IPS DF 19.7 (cell line): ENCODE data around the gene CCL2.

Experiments used
- DNase-seq: peaks from one replicate; pipeline ENCODE4 v3.0.0-alpha.2; 2013; ENCODE audit warnings: low read depth, low spot score

Gene CCL2

GRCh38 chr17:34241062-34241461, 14.0 kb upstream of the CCL2 start:
- DNase-seq: no peak

GRCh38 chr17:34242587-34243363, 12.3 kb upstream of the CCL2 start:
- no peak for DNase-seq

- DNase-seq: no peak
Measured at GRCh38 chr17:34243364-34244320, 11.4 kb upstream of the CCL2 start.

- DNase-seq: no peak
Measured at GRCh38 chr17:34245351-34245905, 9.7 kb upstream of the CCL2 start.

- no peak for DNase-seq
Measured at GRCh38 chr17:34246446-34246845, 8.6 kb upstream of the CCL2 start.

DNA sequence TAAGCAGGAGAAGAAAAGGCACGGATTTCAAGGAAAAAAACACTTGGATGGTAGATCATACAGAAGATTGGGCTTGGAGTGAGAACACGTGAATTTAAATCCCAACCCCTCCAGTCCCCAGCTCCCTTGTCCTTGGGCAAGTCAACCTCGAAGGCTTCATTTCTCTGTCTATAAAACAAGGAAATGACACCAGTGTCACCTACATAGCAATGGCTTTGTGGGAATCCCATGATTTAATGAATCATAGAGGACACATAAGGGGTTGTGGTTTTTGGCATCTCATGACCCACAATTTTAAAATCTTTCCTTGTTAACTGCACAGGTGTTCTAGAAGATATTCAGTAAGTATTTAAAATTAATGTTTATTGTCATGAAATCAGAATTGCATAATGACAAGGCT, 8.2 kb upstream of the CCL2 start:
- no peak for DNase-seq

GRCh38 chr17:34248511-34249024, 6.5 kb upstream of the CCL2 start:
- no peak for DNase-seq

DNA sequence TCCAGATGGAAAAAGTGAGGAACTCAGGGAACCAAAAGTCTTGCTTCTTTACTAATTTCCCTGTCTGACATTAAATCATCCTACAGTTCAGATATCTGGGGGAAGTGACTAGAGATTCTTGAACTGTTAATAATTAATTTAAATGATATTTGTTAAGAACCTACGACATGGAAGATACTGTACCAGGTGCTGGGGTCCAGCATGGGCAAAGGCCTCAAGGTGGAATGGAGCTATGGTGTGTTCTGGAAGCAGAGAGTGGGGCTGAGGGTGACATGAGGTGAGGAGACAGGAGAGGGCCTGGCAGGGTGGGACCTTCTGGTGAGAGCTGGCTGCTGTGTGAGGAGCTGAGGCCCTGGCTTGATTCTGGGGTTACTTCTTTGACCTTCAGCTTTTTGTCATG, 6.0 kb upstream of the CCL2 start:
- DNase-seq: no peak

GRCh38 chr17:34249478-34249877, 5.6 kb upstream of the CCL2 start:
- no peak for DNase-seq

DNA sequence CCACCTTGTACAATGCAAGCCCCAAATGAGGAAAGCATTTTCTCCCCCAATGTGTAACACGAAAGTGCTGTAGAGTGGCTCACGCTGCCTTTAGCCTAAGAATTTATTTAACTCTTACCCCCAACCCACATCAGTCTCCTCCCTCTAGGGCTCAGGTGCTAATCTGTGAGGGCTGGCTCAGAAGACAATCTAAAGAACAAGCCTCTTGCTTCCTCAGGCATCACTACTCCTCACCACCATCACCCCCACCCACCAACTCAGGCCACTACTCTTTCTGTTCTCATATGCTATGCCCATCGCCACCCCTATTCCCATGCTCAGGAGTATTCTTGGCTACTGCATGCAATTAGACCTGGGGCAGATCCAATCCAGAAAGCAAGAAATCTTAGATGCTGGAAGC, 3.9 kb upstream of the CCL2 start:
- no peak for DNase-seq

GRCh38 chr17:34252095-34252443, 3.0 kb upstream of the CCL2 start:
- no peak for DNase-seq

DNA sequence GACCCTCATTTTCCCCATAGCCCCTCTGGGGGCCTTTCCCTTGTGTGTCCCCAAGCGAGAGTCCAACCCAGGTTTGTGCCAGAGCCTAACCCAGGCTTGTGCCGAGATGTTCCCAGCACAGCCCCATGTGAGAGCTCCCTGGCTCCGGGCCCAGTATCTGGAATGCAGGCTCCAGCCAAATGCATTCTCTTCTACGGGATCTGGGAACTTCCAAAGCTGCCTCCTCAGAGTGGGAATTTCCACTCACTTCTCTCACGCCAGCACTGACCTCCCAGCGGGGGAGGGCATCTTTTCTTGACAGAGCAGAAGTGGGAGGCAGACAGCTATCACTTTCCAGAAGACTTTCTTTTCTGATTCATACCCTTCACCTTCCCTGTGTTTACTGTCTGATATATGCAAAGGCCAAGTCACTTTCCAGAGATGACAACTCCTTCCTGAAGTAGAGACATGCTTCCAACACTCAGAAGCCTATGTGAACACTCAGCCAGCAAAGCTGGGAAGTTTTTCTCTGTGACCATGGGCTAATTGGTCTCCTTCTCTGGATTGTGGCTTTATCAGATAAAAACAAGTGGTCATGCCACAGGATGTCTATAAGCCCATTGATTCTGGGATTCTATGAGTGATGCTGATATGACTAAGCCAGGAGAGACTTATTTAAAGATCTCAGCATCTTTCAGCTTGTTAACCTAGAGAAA, 2.5 kb upstream of the CCL2 start:
- DNase-seq: no peak

- DNase-seq: no peak
Measured at GRCh38 chr17:34253139-34253525, 2.0 kb upstream of the CCL2 start.

GRCh38 chr17:34254146-34254545, 939 bp upstream of the CCL2 start:
- no peak for DNase-seq

DNA sequence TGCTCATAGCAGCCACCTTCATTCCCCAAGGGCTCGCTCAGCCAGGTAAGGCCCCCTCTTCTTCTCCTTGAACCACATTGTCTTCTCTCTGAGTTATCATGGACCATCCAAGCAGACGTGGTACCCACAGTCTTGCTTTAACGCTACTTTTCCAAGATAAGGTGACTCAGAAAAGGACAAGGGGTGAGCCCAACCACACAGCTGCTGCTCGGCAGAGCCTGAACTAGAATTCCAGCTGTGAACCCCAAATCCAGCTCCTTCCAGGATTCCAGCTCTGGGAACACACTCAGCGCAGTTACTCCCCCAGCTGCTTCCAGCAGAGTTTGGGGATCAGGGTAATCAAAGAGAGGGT, 272 bp downstream of the CCL2 start:
- DNase-seq: no peak

GRCh38 chr17:34255841-34256240, 756 bp downstream of the CCL2 start:
- no peak for DNase-seq

- no peak for DNase-seq
Measured at GRCh38 chr17:34257299-34257985, 2.4 kb downstream of the CCL2 start.

DNA sequence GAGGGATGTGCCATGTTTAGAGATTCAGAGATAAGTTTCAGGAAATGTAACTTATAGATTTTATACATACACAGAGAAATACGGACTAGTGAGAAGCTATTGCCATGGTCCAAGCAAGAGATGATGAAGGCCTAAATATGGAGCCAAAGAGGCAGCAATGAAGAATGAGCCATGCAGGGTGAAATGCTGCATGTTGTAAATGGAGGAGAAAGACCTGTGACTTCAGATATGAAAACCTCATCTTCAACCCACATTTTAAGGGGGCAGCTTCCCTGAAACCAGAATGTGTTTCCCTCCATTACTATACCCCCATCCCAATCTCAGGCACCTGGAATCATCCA, 2.9 kb downstream of the CCL2 start:
- no peak for DNase-seq

DNA sequence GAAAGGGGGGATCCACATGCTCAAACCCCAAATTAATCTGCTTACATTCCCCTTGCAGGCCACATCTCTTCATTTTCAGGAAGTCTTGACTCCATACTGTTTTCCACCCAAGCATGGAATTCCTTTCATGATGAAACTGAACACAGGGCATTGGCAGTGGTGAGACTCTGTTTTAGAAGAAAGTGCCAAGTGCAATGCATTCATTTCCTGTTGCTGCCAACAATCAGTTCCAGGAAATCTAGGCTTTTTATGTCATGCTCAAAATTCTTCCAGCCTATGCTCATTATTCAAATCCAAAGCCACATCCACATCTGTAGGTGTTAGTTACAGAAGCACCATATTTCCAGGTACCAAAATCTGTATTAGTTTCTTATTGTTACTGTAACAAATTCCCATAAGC, 4.1 kb downstream of the CCL2 start:
- no peak for DNase-seq

- DNase-seq: no peak
Measured at GRCh38 chr17:34260861-34261260, 5.8 kb downstream of the CCL2 start.

- DNase-seq: no peak
Measured at GRCh38 chr17:34261568-34262337, 6.7 kb downstream of the CCL2 start.
